ENCODE data around the gene TLR2.
A peak's percentile ranks its signal among the peaks of the same experiment; 100 is the strongest.

TLR2 gene

GRCh38 chr4:153684182-153684970, at the start of gene TLR2:
TSS of gene TLR2 (plus strand) at chr4:153684280. CDS start at chr4:153702908, 18,628 bp downstream.
- DNase-seq (ENCODE audit: low spot score), result peak; percentile 31

DNA sequence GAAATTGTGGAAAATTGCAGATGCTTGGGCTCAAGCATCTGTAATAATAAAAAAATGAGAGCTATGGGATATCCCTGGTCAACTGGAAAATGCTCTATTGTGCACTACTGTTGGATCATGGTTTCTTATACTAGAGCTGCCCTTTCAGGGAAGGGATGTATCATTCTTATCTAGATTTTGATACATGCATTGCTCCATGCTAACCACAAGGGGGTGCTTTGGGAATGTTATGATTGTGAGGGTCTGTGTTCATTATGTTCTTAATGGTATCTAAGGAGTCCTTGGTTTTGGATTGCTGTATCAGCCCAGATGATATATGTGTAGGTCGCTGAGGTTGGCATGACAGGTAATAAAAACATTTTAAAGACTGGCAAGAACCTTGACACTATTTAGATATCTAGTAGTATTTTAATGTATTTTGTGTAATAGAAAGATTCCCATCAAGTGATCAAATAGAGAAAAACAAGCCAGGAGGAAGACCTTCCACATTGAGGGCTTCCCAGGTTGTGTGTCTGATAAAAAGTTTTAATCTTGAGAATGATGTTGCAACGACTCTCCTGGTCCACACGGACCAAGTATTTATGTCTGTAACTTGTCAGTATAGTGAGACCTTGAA, 49.2 kb upstream of the TLR2 start:
- no peak for DNase-seq (ENCODE audit: low spot score)

- no peak for DNase-seq (ENCODE audit: low spot score)
These were observed 48.2 kb upstream of the TLR2 start for GRCh38 chr4:153635846-153636245.

DNA sequence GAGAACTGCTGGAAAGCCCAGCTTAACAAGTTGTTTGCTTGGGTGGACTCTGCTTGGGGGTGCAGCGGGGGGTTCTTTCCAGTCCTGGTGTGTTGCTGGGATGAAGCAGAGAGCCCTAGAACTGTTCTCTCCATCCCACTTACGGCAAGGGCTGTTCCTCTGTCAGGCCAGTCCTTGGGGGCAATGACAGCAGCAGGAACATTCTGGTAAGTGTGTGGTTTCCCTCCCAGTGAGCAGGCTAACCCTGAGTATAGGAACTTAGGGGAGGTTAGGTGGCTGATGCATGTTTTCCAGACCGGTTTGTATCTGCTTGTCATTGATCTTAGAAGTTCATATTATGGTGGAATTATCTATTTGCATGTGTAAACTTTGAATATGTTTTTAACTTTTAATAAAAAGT, 46.9 kb upstream of the TLR2 start:
- DNase-seq (ENCODE audit: low spot score), result no peak

GRCh38 chr4:153638011-153638410, 46.1 kb upstream of the TLR2 start:
- no peak for DNase-seq (ENCODE audit: low spot score)

- no peak for DNase-seq (ENCODE audit: low spot score)
These were observed 45.1 kb upstream of the TLR2 start for GRCh38 chr4:153638999-153639398.

GRCh38 chr4:153639833-153640802, 44.0 kb upstream of the TLR2 start:
- no peak for DNase-seq (ENCODE audit: low spot score)

GRCh38 chr4:153641532-153641931, 42.5 kb upstream of the TLR2 start:
- DNase-seq (ENCODE audit: low spot score), result no peak

- peak; percentile 32 for DNase-seq (ENCODE audit: low spot score)
These were observed 40.4 kb upstream of the TLR2 start for GRCh38 chr4:153643406-153644383.

DNA sequence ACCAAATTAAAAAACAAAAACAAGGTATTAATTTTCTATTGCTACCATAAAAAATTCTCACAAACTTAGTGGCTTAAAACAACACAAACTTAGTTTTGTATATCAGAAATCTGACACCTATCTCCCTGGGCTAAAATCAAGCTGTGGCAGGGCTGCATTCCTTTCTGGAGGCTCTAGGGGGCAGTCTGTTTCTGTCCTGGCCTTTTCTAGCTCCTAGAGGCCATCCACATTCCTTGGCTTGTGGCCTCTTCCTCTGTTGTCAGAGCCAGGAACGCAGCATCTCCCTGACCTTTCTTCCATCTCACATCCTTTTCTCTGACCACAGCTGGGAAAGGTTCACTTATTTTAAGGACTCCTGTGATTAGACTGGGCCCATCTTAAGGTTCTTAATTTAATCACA, 38.9 kb upstream of the TLR2 start:
- no peak for DNase-seq (ENCODE audit: low spot score)

DNA sequence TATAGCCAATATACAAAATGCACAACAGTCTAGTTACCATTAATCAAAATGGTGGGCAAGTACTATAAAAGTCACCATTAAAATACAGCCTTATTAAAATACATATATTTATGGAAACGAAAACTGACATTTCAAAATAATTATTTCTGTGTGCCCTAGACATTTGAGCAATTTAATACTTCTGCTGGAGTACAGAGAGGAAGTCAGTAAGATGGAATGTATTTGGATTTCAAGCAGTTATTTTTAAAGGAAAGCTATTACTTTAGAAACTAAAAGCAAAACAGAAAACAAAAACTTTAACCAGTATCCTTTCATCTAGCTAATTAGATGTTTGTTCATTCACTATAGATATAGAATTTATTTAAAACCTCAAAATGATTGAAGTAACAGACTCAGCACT, 37.8 kb upstream of the TLR2 start:
- DNase-seq (ENCODE audit: low spot score), result no peak

GRCh38 chr4:153646978-153647377, 37.1 kb upstream of the TLR2 start:
- DNase-seq (ENCODE audit: low spot score), result no peak

- DNase-seq (ENCODE audit: low spot score), result no peak
These were observed 36.1 kb upstream of the TLR2 start for GRCh38 chr4:153647975-153648374.

DNA sequence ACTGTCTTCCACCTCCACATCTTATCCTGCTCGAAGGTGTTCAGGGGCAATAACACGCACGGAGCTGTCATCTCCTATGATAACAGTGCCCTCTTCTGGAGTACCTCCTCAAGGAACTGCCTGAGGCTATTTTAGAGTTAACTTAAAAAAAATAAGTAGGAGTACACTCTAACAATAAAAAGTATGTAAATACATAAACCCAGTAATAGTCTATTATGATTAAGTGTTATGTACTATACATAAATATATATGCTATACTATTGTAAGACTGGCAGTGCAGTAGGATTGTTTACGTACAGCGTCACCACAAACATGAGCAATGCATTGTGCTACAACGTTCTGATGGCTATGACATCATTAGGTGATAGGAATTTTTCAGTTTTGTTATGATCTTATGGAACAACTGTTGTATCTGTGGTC, 34.5 kb upstream of the TLR2 start:
- no peak for DNase-seq (ENCODE audit: low spot score)

DNA sequence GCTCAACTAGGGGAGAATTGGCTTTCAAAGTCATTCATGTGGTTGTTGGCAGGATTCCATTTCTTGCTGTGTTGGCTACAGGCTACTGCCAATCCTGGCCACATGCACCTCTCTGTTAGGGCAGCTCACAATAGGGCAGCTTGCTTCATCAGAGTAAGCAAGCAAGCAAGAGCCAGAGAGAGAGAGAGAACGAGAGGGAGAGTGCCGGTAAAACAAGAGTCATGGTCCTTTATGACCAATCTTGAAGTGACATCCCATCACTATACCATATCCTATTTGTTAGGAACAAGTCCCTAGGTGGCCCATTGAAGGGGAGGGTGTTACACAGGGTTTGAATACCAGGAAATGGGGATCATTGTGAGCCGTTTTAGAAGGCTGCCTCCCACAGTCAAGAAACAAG, 33.0 kb upstream of the TLR2 start:
- no peak for DNase-seq (ENCODE audit: low spot score)

- no peak for DNase-seq (ENCODE audit: low spot score)
These were observed 32.5 kb upstream of the TLR2 start for GRCh38 chr4:153651587-153651986.

DNA sequence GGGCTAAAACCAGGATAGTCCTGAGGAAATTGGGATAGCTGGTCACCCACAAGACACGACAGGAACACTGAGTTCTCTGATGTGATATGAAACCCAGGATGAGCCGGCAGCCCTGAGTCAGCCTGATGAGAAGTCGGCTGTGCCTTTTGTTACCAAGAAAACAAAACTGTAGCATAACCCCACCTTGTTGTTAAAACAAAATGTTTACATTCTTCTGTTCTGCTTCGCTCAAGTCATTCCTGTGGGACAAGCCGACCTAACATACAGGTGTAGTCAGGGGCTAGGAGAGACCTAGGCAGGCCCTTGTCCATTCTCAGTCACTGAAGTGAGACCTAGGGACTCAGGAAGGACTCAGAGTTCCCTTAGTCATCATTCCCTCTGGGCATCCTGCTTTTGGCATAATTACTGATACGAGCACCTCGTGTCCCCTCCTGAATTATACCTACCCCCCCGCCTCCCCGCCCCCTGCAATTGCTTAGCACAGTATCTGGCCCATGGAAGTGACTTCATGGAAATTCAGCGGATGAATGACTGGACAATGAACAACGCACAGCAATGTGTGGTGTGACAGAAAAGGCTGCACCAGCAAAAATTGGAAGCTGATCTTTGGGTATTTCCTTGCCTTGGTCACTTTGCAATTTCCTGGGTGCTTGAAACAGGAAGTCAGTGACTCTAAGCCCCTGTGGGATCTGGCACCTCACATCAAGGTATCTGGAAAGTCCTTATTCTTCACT, 31.9 kb upstream of the TLR2 start:
- no peak for DNase-seq (ENCODE audit: low spot score)

GRCh38 chr4:153655002-153655541, 29.0 kb upstream of the TLR2 start:
- DNase-seq (ENCODE audit: low spot score), result no peak

DNA sequence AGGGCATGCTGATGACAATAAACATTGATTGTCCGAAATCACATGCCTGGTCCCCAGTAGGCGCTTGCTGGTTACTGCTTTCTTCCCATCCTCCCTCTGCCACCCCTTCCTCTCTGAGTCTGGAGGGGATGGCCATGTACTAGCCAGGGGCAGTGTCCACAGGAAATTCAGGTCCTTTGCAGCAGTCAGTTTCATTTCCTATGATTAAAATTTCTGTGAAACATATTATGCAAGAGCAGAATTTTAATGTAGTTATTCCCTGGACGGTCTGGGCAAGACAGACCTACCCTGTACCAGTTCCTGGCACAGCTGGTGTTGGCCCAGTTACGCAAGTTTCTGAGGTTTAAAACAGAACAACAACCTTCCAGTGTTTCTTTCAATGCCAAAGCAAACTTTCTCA, 28.2 kb upstream of the TLR2 start:
- DNase-seq (ENCODE audit: low spot score), result no peak

DNA sequence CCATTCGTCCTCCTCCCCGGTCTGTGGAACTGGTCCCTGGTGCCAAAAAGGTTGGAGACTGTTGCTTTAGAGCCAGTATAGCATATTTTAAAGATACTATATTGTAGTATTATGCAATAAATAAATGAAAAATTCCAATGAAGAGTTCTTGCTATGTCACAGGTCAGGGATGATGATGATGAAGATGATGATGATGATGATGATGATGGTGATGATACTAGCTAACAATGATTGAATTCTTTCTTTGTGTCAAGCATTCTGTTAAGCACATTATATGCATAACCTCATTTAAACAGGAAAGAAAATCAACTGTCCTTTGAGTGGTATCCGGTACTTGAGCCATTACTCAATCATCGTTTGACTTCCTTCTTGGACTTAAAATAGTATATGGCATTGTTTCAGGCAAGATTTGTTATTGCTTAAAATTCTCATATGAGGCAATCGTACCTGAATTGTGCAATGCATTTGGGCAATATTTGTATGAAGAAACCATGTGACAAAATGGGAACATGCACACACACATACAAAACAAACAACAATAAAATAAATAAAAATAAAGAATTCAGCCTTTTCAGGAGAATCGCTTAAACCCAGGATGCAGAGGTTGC, 22.8 kb upstream of the TLR2 start:
- no peak for DNase-seq (ENCODE audit: low spot score)
